Endothelial cell of coronary artery (primary cell): Measurements from ENCODE around the gene OLAH. TPM values are rescaled to one million over a fixed set of nuclear protein-coding genes. Genes with fewer than 3 reads are reported as not detected.

Source experiments
- total RNA-seq: library from RNA; depleted of rRNA; stranded (reverse); fragments of >200 nt; gene quantifications from 2 replicates; pipeline ENCODE4 v1.2.3, GENCODE V29; 2014

The OLAH gene
- 0.09 and 5.4 TPM in 2 replicates for total RNA-seq

DNA sequence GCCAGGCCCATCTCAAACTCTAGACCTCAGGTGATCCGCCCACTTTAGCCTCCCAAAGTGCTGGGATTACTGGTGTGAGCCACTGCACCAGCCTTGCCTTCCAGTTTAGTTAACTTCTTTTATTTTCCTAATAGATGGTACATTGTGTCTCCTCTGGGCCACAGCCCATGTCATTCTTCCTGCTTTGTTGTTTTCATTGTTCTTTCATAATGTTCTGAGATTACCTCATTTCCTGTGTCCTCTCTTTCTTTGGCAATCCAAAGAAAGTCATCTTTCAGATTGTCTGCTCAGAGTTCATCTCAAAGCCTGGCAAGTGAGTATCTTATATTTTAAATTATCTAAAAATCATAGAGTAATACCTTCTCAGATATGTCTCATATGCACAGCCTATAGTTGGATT, at the start of gene OLAH:
Gene OLAH (plus strand): TSS at position 270 of the 400 bp plus-strand sequence. CDS start 3,346 bp downstream, outside the sequence.

GRCh38 chr10:15088428-15089261, 44.9 kb downstream of the OLAH start, which contains the start of gene ACBD7:
ACBD7 (minus strand) TSS chr10:15088776; CDS start chr10:15088728, 48 bp downstream.

GRCh38 chr10:15097011-15097812, 53.5 kb downstream of the OLAH start, which contains the start of gene RPP38:
RPP38 (plus strand) TSS chr10:15097355; CDS start chr10:15103315, 5,960 bp downstream.

Other genes with a start within 250 kb of the OLAH start
- gene CDNF, start 205.9 kb upstream of the OLAH start, total RNA-seq = 0.36 and 0.47 TPM in 2 replicates
- gene HSPA14, start 205.6 kb upstream of the OLAH start, total RNA-seq = 10.2 and 15.2 TPM in 2 replicates
- 17.9 and 20.1 TPM in 2 replicates for gene MSANTD7, start 205.6 kb upstream of the OLAH start, total RNA-seq
- gene SUV39H2, start 165.1 kb upstream of the OLAH start, total RNA-seq = 14.1 and 15.7 TPM in 2 replicates
- gene DCLRE1C, start 89.8 kb upstream of the OLAH start, total RNA-seq = 5.7 and 8.3 TPM in 2 replicates
- not detected in 2 replicates for gene MEIG1, start 84.6 kb upstream of the OLAH start, total RNA-seq
- 1.4 and 1.9 TPM in 2 replicates for gene ACBD7, start 44.8 kb downstream of the OLAH start, total RNA-seq
- gene RPP38, start 53.4 kb downstream of the OLAH start, total RNA-seq = 8.0 and 9.1 TPM in 2 replicates
- 49.8 and 81.8 TPM in 2 replicates for gene NMT2, start 124.8 kb downstream of the OLAH start, total RNA-seq